Stimulated activated CD4-positive, alpha-beta T cell treated with anti-CD3 and anti-CD28 coated beads, Interleukin-1b, Interleukin-23, amount 100 ng/mL, for 48 hours (primary cell): ENCODE measurements around the gene HBEGF.
"Not testable (repeated sequence)": the region's sequence is repeated elsewhere in the genome, so short reads cannot be mapped to it uniquely, and the experiment has no call there.

ENCODE experiments used
- DNase-seq: peaks from one replicate; pipeline ENCODE4 v3.0.0-alpha.2; 2020

The HBEGF gene

GRCh38 chr5:140360681-140361479, 14.5 kb upstream of the HBEGF start:
- no peak for DNase-seq

- DNase-seq, result no peak
These were observed 13.7 kb upstream of the HBEGF start, which contains the start of gene SLC4A9 for GRCh38 chr5:140360101-140360500. TSS of gene SLC4A9 (plus strand) at chr5:140360194. CDS start at chr5:140360237, 43 bp downstream.

- no peak for DNase-seq
These were observed 12.4 kb upstream of the HBEGF start for GRCh38 chr5:140358738-140359310.

GRCh38 chr5:140357726-140358093, 11.3 kb upstream of the HBEGF start:
- peak; percentile 83 for DNase-seq

- DNase-seq, result no peak
These were observed 10.7 kb upstream of the HBEGF start for GRCh38 chr5:140356853-140357725.

GRCh38 chr5:140355546-140355945, 9.1 kb upstream of the HBEGF start:
- no peak for DNase-seq

GRCh38 chr5:140351609-140352334, 5.4 kb upstream of the HBEGF start:
- DNase-seq, result peak; percentile 19

GRCh38 chr5:140349244-140349643, 2.8 kb upstream of the HBEGF start:
- no peak for DNase-seq

- no peak for DNase-seq
These were observed 1.7 kb upstream of the HBEGF start for GRCh38 chr5:140348104-140348503.

- DNase-seq, result no peak
These were observed 957 bp upstream of the HBEGF start for GRCh38 chr5:140347360-140347759.

- no peak for DNase-seq
These were observed 470 bp downstream of the HBEGF start for GRCh38 chr5:140345919-140346347.

GRCh38 chr5:140344683-140345423, 1.6 kb downstream of the HBEGF start:
- DNase-seq, result peak; percentile 16

GRCh38 chr5:140343849-140344248, 2.6 kb downstream of the HBEGF start:
- DNase-seq, result not testable (repeated sequence)

- DNase-seq, result no peak
These were observed 3.5 kb downstream of the HBEGF start for GRCh38 chr5:140342896-140343295.

- peak; percentile 38 for DNase-seq
These were observed 4.1 kb downstream of the HBEGF start for GRCh38 chr5:140342287-140342686.

- no peak for DNase-seq
These were observed 4.8 kb downstream of the HBEGF start for GRCh38 chr5:140341591-140341990.

GRCh38 chr5:140340605-140341121, 5.7 kb downstream of the HBEGF start:
- DNase-seq, result no peak

GRCh38 chr5:140339636-140340035, 6.8 kb downstream of the HBEGF start:
- no peak for DNase-seq

- DNase-seq, result no peak
These were observed 7.5 kb downstream of the HBEGF start for GRCh38 chr5:140338908-140339307.

GRCh38 chr5:140338336-140338735, 8.1 kb downstream of the HBEGF start:
- no peak for DNase-seq

GRCh38 chr5:140337880-140338279, 8.5 kb downstream of the HBEGF start:
- no peak for DNase-seq

GRCh38 chr5:140336388-140336787, 10.0 kb downstream of the HBEGF start:
- no peak for DNase-seq
